HEK293 (cell line): ENCODE measurements around the gene FGFR4.
A peak's percentile ranks its signal among the peaks of the same experiment; 100 is the strongest.

Experiments
- CTCF ChIA-PET: fragments of 350-600 bp; formaldehyde crosslinking; extraction: SDS; loops from one replicate; lab custom pipeline; 2021; ENCODE audit warnings: antibody characterized with exemption; lab: Yijun Ruan, JAX
- POLR2A ChIA-PET: fragments of 300-600 bp; formaldehyde crosslinking; extraction: SDS; loops from one replicate; lab custom pipeline; 2020; ENCODE audit warnings: antibody characterized with exemption, inconsistent platforms; lab: Yijun Ruan, JAX
- H3K27ac ChIP-seq: fragments of 200-500 bp; sonication (Bioruptor generic); 2 replicates; pipeline ENCODE4 v1.5.1; 2014; ENCODE audit warnings: low read depth, low read length, control low read depth, inconsistent platforms; ENCODE audit errors: extremely low read depth
- H3K36me3 ChIP-seq, 2 experiments: fragments of 200-500 bp in 1 of 2; sonication (Bioruptor generic) in 1 of 2; 1 replicate in 1 of 2; 2 replicates in 1 of 2; pipeline ENCODE4 v1.5.1; 2014 to 2017; ENCODE audit warnings: inconsistent platforms in 2 of 2, low read length in 2 of 2; ENCODE audit not compliant: control insufficient read depth in 2 of 2, insufficient read depth in 1 of 2
- H3K4me1 ChIP-seq: fragments of 200-500 bp; sonication (Bioruptor generic); 2 replicates; pipeline ENCODE4 v1.5.1; 2014; ENCODE audit warnings: mild to moderate bottlenecking, low read length, inconsistent platforms; ENCODE audit not compliant: control insufficient read depth, insufficient read depth
- H3K4me3 ChIP-seq: 2 replicates; pipeline ENCODE4 v1.5.1; 2011; ENCODE audit warnings: low read depth, mild to moderate bottlenecking, control low read depth, low read length, moderate library complexity
- H3K9me3 ChIP-seq: fragments of 200-500 bp; sonication (Bioruptor generic); 2 replicates; pipeline ENCODE4 v1.5.1; 2014; ENCODE audit warnings: low read depth, low read length, inconsistent platforms; ENCODE audit not compliant: control insufficient read depth, insufficient read depth
- PRDM1 ChIP-seq: fragments of 450-650 bp; formaldehyde crosslinking; IDR thresholded peaks from 2 replicates; pipeline ENCODE4; 2016; ENCODE audit warnings: missing biosample characterization, missing genetic modification characterization
- ZIC2 ChIP-seq: fragments of 450-650 bp; formaldehyde crosslinking; IDR thresholded peaks from 2 replicates; pipeline ENCODE4 v1.5.1; 2016; ENCODE audit warnings: missing biosample characterization, missing genetic modification characterization
- ZNF114 ChIP-seq: fragments of 450-650 bp; formaldehyde crosslinking; IDR thresholded peaks from 2 replicates; pipeline ENCODE4 v1.5.0; 2017; ENCODE audit warnings: missing biosample characterization, missing genetic modification characterization
- ZNF155 ChIP-seq: fragments of 450-650 bp; formaldehyde crosslinking; IDR thresholded peaks from 2 replicates; pipeline ENCODE4 v1.5.1; 2016; ENCODE audit warnings: missing biosample characterization, missing genetic modification characterization
- ZNF24 ChIP-seq: fragments of 450-650 bp; formaldehyde crosslinking; IDR thresholded peaks from 2 replicates; pipeline ENCODE4 v1.5.1; 2016; ENCODE audit warnings: missing biosample characterization, missing genetic modification characterization
- ZNF266 ChIP-seq: fragments of 450-650 bp; formaldehyde crosslinking; IDR thresholded peaks from 2 replicates; pipeline ENCODE4 v1.5.1; 2016; ENCODE audit warnings: missing biosample characterization, missing genetic modification characterization, low read depth
- ZNF335 ChIP-seq: fragments of 450-650 bp; formaldehyde crosslinking; conservative IDR thresholded peaks from 2 replicates; pipeline ENCODE4 v1.5.1; 2016; ENCODE audit warnings: missing biosample characterization, missing genetic modification characterization
- ZNF391 ChIP-seq: fragments of 450-650 bp; formaldehyde crosslinking; IDR thresholded peaks from 2 replicates; pipeline ENCODE4 v1.5.1; 2016; ENCODE audit warnings: low read depth, missing biosample characterization, missing genetic modification characterization, borderline replicate concordance
- ZNF404 ChIP-seq: fragments of 450-650 bp; formaldehyde crosslinking; IDR thresholded peaks from 2 replicates; pipeline ENCODE4 v1.5.1; 2017; ENCODE audit warnings: missing biosample characterization, missing genetic modification characterization
- ZNF433 ChIP-seq: fragments of 450-650 bp; formaldehyde crosslinking; IDR thresholded peaks from 2 replicates; pipeline ENCODE4 v1.5.1; 2016; ENCODE audit warnings: missing biosample characterization, missing genetic modification characterization, low read depth
- ZNF473 ChIP-seq: fragments of 450-650 bp; formaldehyde crosslinking; IDR thresholded peaks from 2 replicates; pipeline ENCODE4 v1.5.1; 2017; ENCODE audit warnings: missing biosample characterization, missing genetic modification characterization
- ZNF561 ChIP-seq: fragments of 450-650 bp; IDR thresholded peaks from 2 replicates; pipeline ENCODE4 v1.5.1; 2018; ENCODE audit warnings: missing biosample characterization, missing genetic modification characterization, borderline replicate concordance
- ZNF701 ChIP-seq: fragments of 450-650 bp; formaldehyde crosslinking; IDR thresholded peaks from 2 replicates; pipeline ENCODE4 v1.5.1; 2016; ENCODE audit warnings: missing biosample characterization, missing genetic modification characterization
- ZSCAN30 ChIP-seq: fragments of 450-650 bp; IDR thresholded peaks from 2 replicates; pipeline ENCODE4 v1.5.1; 2018; ENCODE audit warnings: missing biosample characterization, mild to moderate bottlenecking, missing genetic modification characterization, moderate library complexity
- TF ChIP-seq, protein P1 (sequence below): fragments of 450-650 bp; formaldehyde crosslinking; IDR thresholded peaks from 2 replicates; pipeline ENCODE4 v1.5.1; 2016; ENCODE audit warnings: missing biosample characterization, missing genetic modification characterization
- TF ChIP-seq, protein P2 (sequence below): fragments of 450-650 bp; formaldehyde crosslinking; IDR thresholded peaks from 2 replicates; pipeline ENCODE4 v1.5.1; 2016; ENCODE audit warnings: missing biosample characterization, missing genetic modification characterization
- TF ChIP-seq, protein P3 (sequence below): fragments of 450-650 bp; formaldehyde crosslinking; IDR thresholded peaks from 2 replicates; pipeline ENCODE4 v1.5.1; 2017; ENCODE audit warnings: missing biosample characterization, missing genetic modification characterization
- TF ChIP-seq, protein P4 (sequence below): fragments of 450-650 bp; formaldehyde crosslinking; IDR thresholded peaks from 2 replicates; pipeline ENCODE4 v1.5.1; 2017; ENCODE audit warnings: missing biosample characterization, missing genetic modification characterization
- TF ChIP-seq, protein P5 (sequence below): fragments of 450-650 bp; formaldehyde crosslinking; IDR thresholded peaks from 2 replicates; pipeline ENCODE4 v1.5.1; 2016; ENCODE audit warnings: missing biosample characterization, missing genetic modification characterization
- TF ChIP-seq, protein P6 (sequence below): fragments of 450-650 bp; formaldehyde crosslinking; IDR thresholded peaks from 2 replicates; pipeline ENCODE4 v1.5.1; 2016; ENCODE audit warnings: missing biosample characterization, missing genetic modification characterization, borderline replicate concordance

Gene FGFR4

DNA sequence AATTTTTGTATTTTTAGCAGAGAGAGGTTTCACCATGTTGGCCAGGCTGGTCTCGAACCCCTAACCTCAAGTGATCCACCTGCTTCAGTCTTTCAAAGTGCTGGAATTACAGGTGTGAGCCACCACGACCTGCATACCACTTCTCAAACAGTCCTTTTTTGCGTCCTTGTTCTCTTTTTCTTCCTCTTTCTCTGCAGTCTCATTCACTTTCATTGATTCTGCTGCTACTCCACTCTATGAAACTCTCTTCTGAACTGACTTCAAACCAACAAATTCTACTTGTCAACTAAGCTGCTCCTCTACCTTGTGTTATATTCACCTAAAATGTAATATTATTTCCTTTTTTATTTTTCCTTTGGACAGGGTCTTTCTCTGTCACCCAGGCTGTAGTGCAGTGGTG is 54.8 kb downstream of the FGFR4 start:
- POLR2A ChIA-PET, result no interaction called here
- no peak overlapping the region for H3K4me3 ChIP-seq
- H3K4me1 ChIP-seq, result peaks cover 7% of the 10 kb centered on the region
- H3K36me3 ChIP-seq, result peaks cover 80% of the 10 kb centered on the region in 2 experiments
- CTCF ChIA-PET, result interaction anchor here (0.7 kb wide), 1 partner anchor 24 kb away, joined by 3 read pairs; no protein-coding TSS in a partner anchor
- H3K27ac ChIP-seq, result no peak overlapping the region
- peak; percentile 79 for TF ChIP-seq PRDM1 (tag by site-specific recombination)
- TF ChIP-seq ZNF561 (tag by site-specific recombination), result no peak
- TF ChIP-seq, protein P1, sequence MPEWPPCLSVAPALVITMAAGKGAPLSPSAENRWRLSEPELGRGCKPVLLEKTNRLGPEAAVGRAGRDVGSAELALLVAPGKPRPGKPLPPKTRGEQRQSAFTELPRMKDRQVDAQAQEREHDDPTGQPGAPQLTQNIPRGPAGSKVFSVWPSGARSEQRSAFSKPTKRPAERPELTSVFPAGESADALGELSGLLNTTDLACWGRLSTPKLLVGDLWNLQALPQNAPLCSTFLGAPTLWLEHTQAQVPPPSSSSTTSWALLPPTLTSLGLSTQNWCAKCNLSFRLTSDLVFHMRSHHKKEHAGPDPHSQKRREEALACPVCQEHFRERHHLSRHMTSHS (tag by site-specific recombination), result no peak
- H3K9me3 ChIP-seq, result no peaks in the 10 kb centered on the region

DNA sequence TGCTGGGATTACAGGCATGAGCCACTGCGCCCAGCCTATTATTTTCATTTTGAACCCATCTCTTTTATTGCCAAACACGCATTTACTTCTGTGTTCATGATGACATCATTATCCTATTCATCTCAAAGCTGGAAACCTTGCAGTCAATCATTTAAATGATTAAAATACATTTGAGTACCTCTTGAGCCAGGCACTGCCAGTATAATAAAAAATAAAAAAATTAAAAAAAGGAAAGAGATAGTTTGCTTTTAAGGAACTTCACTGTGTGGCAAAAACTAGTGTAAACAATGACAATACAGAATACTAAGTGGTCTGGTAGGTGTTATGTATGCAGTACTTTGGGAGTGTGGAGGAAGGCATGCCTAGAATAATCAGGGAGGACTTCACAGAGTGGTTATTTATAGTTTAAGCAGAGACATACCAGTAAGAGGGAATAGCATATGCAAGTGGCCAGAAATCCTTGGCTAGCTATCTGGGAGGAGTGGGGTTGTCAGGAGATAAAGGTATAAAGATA is 55.4 kb downstream of the FGFR4 start:
- H3K4me1 ChIP-seq, result peaks cover 6% of the 10 kb centered on the region; the same call in 1 of the 2 replicates
- POLR2A ChIA-PET, result no interaction called here
- no peak overlapping the region for H3K4me3 ChIP-seq
- no peak overlapping the region for H3K27ac ChIP-seq
- CTCF ChIA-PET, result interaction anchor here (0.7 kb wide), 1 partner anchor 24 kb away, joined by 3 read pairs; no protein-coding TSS in a partner anchor
- H3K36me3 ChIP-seq, result peaks cover 79 to 80% of the 10 kb centered on the region in 2 experiments
- H3K9me3 ChIP-seq, result no peaks in the 10 kb centered on the region
- TF ChIP-seq ZNF114 (tag by site-specific recombination), result no peak
- TF ChIP-seq ZIC2 (tag by site-specific recombination), result no peak
- TF ChIP-seq ZNF335, result peak; percentile 4; the same call in 1 of the 2 replicates
- TF ChIP-seq, protein P2, sequence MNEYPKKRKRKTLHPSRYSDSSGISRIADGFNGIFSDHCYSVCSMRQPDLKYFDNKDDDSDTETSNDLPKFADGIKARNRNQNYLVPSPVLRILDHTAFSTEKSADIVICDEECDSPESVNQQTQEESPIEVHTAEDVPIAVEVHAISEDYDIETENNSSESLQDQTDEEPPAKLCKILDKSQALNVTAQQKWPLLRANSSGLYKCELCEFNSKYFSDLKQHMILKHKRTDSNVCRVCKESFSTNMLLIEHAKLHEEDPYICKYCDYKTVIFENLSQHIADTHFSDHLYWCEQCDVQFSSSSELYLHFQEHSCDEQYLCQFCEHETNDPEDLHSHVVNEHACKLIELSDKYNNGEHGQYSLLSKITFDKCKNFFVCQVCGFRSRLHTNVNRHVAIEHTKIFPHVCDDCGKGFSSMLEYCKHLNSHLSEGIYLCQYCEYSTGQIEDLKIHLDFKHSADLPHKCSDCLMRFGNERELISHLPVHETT (tag by site-specific recombination), result peak; percentile 35; the same call in 1 of the 2 replicates
- TF ChIP-seq, protein P3, sequence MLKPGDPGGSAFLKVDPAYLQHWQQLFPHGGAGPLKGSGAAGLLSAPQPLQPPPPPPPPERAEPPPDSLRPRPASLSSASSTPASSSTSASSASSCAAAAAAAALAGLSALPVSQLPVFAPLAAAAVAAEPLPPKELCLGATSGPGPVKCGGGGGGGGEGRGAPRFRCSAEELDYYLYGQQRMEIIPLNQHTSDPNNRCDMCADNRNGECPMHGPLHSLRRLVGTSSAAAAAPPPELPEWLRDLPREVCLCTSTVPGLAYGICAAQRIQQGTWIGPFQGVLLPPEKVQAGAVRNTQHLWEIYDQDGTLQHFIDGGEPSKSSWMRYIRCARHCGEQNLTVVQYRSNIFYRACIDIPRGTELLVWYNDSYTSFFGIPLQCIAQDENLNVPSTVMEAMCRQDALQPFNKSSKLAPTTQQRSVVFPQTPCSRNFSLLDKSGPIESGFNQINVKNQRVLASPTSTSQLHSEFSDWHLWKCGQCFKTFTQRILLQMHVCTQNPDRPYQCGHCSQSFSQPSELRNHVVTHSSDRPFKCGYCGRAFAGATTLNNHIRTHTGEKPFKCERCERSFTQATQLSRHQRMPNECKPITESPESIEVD, result peak; percentile 95
- no peak for TF ChIP-seq ZNF433 (tag by site-specific recombination)
- TF ChIP-seq ZNF24 (tag by site-specific recombination), result no peak
- no peak for TF ChIP-seq ZNF266
- no peak for TF ChIP-seq ZNF155 (tag by site-specific recombination)
- TF ChIP-seq, protein P4, sequence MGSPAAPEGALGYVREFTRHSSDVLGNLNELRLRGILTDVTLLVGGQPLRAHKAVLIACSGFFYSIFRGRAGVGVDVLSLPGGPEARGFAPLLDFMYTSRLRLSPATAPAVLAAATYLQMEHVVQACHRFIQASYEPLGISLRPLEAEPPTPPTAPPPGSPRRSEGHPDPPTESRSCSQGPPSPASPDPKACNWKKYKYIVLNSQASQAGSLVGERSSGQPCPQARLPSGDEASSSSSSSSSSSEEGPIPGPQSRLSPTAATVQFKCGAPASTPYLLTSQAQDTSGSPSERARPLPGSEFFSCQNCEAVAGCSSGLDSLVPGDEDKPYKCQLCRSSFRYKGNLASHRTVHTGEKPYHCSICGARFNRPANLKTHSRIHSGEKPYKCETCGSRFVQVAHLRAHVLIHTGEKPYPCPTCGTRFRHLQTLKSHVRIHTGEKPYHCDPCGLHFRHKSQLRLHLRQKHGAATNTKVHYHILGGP (tag by site-specific recombination), result no peak
- TF ChIP-seq, protein P5, sequence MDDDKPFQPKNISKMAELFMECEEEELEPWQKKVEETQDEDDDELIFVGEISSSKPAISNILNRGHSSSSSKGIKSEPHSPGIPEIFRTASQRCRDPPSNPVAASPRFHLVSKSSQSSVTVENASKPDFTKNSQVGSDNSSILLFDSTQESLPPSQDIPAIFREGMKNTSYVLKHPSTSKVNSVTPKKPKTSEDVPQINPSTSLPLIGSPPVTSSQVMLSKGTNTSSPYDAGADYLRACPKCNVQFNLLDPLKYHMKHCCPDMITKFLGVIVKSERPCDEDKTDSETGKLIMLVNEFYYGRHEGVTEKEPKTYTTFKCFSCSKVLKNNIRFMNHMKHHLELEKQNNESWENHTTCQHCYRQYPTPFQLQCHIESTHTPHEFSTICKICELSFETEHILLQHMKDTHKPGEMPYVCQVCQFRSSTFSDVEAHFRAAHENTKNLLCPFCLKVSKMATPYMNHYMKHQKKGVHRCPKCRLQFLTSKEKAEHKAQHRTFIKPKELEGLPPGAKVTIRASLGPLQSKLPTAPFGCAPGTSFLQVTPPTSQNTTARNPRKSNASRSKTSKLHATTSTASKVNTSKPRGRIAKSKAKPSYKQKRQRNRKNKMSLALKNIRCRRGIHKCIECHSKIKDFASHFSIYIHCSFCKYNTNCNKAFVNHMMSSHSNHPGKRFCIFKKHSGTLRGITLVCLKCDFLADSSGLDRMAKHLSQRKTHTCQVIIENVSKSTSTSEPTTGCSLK (tag by site-specific recombination), result no peak
- TF ChIP-seq ZNF391 (tag by site-specific recombination), result no peak
- no peak for TF ChIP-seq ZNF404 (tag by site-specific recombination)
- TF ChIP-seq ZNF701 (tag by site-specific recombination), result no peak
- TF ChIP-seq, protein P6, sequence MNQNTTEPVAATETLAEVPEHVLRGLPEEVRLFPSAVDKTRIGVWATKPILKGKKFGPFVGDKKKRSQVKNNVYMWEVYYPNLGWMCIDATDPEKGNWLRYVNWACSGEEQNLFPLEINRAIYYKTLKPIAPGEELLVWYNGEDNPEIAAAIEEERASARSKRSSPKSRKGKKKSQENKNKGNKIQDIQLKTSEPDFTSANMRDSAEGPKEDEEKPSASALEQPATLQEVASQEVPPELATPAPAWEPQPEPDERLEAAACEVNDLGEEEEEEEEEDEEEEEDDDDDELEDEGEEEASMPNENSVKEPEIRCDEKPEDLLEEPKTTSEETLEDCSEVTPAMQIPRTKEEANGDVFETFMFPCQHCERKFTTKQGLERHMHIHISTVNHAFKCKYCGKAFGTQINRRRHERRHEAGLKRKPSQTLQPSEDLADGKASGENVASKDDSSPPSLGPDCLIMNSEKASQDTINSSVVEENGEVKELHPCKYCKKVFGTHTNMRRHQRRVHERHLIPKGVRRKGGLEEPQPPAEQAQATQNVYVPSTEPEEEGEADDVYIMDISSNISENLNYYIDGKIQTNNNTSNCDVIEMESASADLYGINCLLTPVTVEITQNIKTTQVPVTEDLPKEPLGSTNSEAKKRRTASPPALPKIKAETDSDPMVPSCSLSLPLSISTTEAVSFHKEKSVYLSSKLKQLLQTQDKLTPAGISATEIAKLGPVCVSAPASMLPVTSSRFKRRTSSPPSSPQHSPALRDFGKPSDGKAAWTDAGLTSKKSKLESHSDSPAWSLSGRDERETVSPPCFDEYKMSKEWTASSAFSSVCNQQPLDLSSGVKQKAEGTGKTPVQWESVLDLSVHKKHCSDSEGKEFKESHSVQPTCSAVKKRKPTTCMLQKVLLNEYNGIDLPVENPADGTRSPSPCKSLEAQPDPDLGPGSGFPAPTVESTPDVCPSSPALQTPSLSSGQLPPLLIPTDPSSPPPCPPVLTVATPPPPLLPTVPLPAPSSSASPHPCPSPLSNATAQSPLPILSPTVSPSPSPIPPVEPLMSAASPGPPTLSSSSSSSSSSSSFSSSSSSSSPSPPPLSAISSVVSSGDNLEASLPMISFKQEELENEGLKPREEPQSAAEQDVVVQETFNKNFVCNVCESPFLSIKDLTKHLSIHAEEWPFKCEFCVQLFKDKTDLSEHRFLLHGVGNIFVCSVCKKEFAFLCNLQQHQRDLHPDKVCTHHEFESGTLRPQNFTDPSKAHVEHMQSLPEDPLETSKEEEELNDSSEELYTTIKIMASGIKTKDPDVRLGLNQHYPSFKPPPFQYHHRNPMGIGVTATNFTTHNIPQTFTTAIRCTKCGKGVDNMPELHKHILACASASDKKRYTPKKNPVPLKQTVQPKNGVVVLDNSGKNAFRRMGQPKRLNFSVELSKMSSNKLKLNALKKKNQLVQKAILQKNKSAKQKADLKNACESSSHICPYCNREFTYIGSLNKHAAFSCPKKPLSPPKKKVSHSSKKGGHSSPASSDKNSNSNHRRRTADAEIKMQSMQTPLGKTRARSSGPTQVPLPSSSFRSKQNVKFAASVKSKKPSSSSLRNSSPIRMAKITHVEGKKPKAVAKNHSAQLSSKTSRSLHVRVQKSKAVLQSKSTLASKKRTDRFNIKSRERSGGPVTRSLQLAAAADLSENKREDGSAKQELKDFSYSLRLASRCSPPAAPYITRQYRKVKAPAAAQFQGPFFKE, result no peak
- no peak for TF ChIP-seq ZSCAN30 (tag by site-specific recombination)
- TF ChIP-seq ZNF473 (tag by site-specific recombination), result no peak
